LNCaP clone FGC (cell line): ENCODE results near the gene USF2.

Source experiments
- DNase-seq: peaks from one replicate; pipeline ENCODE4 v3.0.0-alpha.2; 2011; ENCODE audit warnings: low read depth
- H3K4me3 ChIP-seq: 2 replicates; pipeline ENCODE4 v1.5.1; 2011; ENCODE audit warnings: mild to moderate bottlenecking, low read depth, low read length, control low read depth
- TF ChIP-seq, protein P1 (sequence below): IDR thresholded peaks from 2 replicates; pipeline ENCODE4 v1.5.1; 2012; ENCODE audit warnings: mild to moderate bottlenecking; ENCODE audit not compliant: control insufficient read depth, insufficient read depth; ENCODE audit errors: extremely low read depth

USF2 gene

DNA sequence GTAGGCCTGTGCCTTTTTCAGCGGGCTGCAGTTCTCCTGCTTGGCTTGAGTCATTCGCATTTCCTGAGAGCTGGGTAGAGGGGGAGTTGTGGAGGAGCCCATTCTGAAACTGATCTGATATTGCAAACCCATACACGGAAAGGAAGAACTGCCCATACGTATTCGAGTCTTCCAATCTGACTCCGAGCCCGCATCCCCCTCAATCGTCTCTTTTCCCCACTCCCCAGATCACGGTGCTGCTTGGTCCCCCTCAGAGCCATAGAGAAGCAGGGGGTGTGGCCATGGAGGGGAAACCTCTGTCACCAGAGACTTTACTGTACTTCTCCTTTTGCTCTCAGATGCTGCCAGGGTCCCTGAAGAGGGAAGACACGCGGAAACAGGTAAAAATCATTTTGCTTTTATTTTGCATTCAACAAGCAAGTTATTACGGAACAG, 60.1 kb downstream of the USF2 start, which contains the start of gene CD22:
Gene CD22 (plus strand): TSS at position 337 of the 435 bp plus-strand sequence. CDS start 2,854 bp downstream, outside the sequence.
- no peak within 1 kb of the TSS for H3K4me3 ChIP-seq
- TF ChIP-seq, protein P1, sequence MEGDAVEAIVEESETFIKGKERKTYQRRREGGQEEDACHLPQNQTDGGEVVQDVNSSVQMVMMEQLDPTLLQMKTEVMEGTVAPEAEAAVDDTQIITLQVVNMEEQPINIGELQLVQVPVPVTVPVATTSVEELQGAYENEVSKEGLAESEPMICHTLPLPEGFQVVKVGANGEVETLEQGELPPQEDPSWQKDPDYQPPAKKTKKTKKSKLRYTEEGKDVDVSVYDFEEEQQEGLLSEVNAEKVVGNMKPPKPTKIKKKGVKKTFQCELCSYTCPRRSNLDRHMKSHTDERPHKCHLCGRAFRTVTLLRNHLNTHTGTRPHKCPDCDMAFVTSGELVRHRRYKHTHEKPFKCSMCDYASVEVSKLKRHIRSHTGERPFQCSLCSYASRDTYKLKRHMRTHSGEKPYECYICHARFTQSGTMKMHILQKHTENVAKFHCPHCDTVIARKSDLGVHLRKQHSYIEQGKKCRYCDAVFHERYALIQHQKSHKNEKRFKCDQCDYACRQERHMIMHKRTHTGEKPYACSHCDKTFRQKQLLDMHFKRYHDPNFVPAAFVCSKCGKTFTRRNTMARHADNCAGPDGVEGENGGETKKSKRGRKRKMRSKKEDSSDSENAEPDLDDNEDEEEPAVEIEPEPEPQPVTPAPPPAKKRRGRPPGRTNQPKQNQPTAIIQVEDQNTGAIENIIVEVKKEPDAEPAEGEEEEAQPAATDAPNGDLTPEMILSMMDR, result no peak
- no peak for DNase-seq

DNA sequence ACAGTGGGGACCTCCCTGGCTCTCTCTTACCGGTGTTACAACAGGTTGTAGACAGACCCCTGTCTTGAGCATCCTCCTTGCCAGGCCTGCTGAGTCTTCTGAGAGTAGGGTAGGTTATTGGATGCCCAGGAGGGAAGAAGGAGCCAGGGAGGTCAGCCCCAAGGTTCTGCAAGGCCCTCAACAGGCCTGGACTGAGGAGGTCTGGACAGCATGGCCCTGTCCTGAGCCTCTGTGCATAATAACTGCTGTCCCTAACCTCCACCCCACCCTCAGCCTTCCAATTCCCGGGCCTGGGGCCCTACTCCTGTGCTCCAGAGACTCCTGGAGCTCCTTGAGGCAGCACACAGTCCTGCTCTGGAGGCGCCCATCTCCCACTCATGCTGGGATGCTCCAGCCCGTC, 60.6 kb downstream of the USF2 start:
- TF ChIP-seq, protein P1, result no peak

More for the DNA sequence above, 60.6 kb downstream of the USF2 start:
- no peak overlapping the region for H3K4me3 ChIP-seq
- DNase-seq, result no peak
